Panc1 (cell line): ENCODE results near the gene RSAD2. TPM values are rescaled to one million over a fixed set of nuclear protein-coding genes. Genes with fewer than 3 reads are reported as not detected.

Source experiments
- ATAC-seq: fragments of 200-7000 bp; cut with Tn5 transposase; 2 replicates; pipeline ENCODE4 v1.9.1; 2020; ENCODE audit warnings: mild to moderate bottlenecking, moderate library complexity
- BruUV-seq: library from RNA; stranded (reverse); fragments of 400-500 nt; replicated peaks from 2 replicates; lab custom pipeline; 2021; lab: Mats Ljungman, UMichigan
- CTCF ChIA-PET: fragments of 300-600 bp; sonication (Branson Sonifier 250); formaldehyde crosslinking; loops from one replicate; lab custom pipeline; 2022; ENCODE audit warnings: antibody characterized with exemption; lab: Charles Lee
- POLR2A ChIA-PET: fragments of 300-600 bp; sonication (Branson Sonifier 250); formaldehyde crosslinking; loops from one replicate; lab custom pipeline; 2022; ENCODE audit warnings: antibody characterized with exemption; lab: Charles Lee
- DNase-seq: peaks from one replicate; pipeline ENCODE4 v3.0.0-alpha.2; 2010; ENCODE audit warnings: low read depth, low spot score
- H3K27ac ChIP-seq: 2 replicates; pipeline ENCODE4 v1.5.1; 2011; ENCODE audit warnings: mild to moderate bottlenecking, low read length, inconsistent platforms
- H3K27me3 ChIP-seq: fragments of 200-500 bp; sonication (Bioruptor generic); 2 replicates; pipeline ENCODE4 v1.6.0; 2014; ENCODE audit warnings: low read length, inconsistent platforms; ENCODE audit not compliant: control insufficient read depth, insufficient read depth
- H3K36me3 ChIP-seq: fragments of 200-500 bp; sonication (Bioruptor generic); 2 replicates; pipeline ENCODE4 v1.5.1; 2014; ENCODE audit warnings: inconsistent platforms, mild to moderate bottlenecking, low read length, moderate library complexity; ENCODE audit not compliant: control insufficient read depth, insufficient read depth
- H3K4me1 ChIP-seq: 2 replicates; pipeline ENCODE4 v1.5.1; 2011; ENCODE audit warnings: inconsistent platforms, mild to moderate bottlenecking, low read length, moderate library complexity; ENCODE audit not compliant: control insufficient read depth, insufficient read depth
- H3K4me3 ChIP-seq, 2 experiments: 2 replicates each; pipeline ENCODE4 v1.5.1; 2011 to 2012; ENCODE audit warnings: low read depth in 2 of 2, low read length in 2 of 2, mild to moderate bottlenecking in 2 of 2, inconsistent platforms in 1 of 2, moderate library complexity in 1 of 2
- H3K9me3 ChIP-seq: fragments of 200-500 bp; sonication (Bioruptor generic); 2 replicates; pipeline ENCODE4 v1.5.1; 2014; ENCODE audit warnings: low read depth, mild to moderate bottlenecking, inconsistent platforms, low read length, moderate library complexity; ENCODE audit not compliant: control insufficient read depth, insufficient read depth
- CTCF ChIP-seq: fragments of 450-650 bp; IDR thresholded peaks from 2 replicates; pipeline ENCODE4 v1.5.1; 2017; ENCODE audit warnings: mild to moderate bottlenecking
- POLR2AphosphoS5 ChIP-seq: IDR thresholded peaks from 2 replicates; pipeline ENCODE4 v1.6.1; 2012; ENCODE audit warnings: mild to moderate bottlenecking, low read depth, low read length, moderate library complexity
- REST ChIP-seq, 2 experiments: IDR thresholded peaks; 2 replicates each; pipeline ENCODE4 v1.6.1; 2011 to 2012; ENCODE audit warnings: low read depth in 2 of 2, control low read depth in 1 of 2, low read length in 1 of 2, mild to moderate bottlenecking in 1 of 2, moderate library complexity in 1 of 2; ENCODE audit not compliant: insufficient read depth in 1 of 2
- SIN3A ChIP-seq: IDR thresholded peaks from 2 replicates; pipeline ENCODE4 v1.6.1; 2012; ENCODE audit warnings: low read depth, mild to moderate bottlenecking, low read length, moderate library complexity, borderline replicate concordance; ENCODE audit not compliant: insufficient read depth
- TCF7L2 ChIP-seq: IDR thresholded peaks from 2 replicates; pipeline ENCODE4 v1.6.1; 2011; ENCODE audit warnings: mild to moderate bottlenecking, low read depth, low read length, inconsistent platforms
- in situ Hi-C: cut with HindIII; loops from 2 replicates; pipeline ENCODE4 v1.10.0; 2016; ENCODE audit warnings: low sequenced_read_pairs, low pct_unique_long_range_greater_than_20kb
- intact Hi-C: fragments of 100-400 bp; cut with micrococcal nuclease; formaldehyde crosslinking; loops from one replicate; pipeline ENCODE4 v1.10.0; 2022; ENCODE audit not compliant: unreplicated experiment
- total RNA-seq: library from RNA; stranded (reverse); gene quantifications from one replicate; pipeline ENCODE4 v1.2.1, GENCODE V29; 2021; ENCODE audit not compliant: unreplicated experiment

Gene RSAD2
- total RNA-seq, 1 experiment from 2014 or later = 0.44 TPM

GRCh38 chr2:6939071-6939470 is 61.5 kb downstream of the RSAD2 start:
- ChIA-PET CTCF (interaction anchor here (0.7 kb wide), 1 partner anchor 68 kb away, joined by 3 read pairs; no protein-coding TSS in a partner anchor), POLR2A (interaction anchor here (0.5 kb wide), 1 partner anchor 26 kb away, joined by 3 read pairs; no protein-coding TSS in a partner anchor)
- Histone ChIP-seq H3K9me3 (no peaks in the 10 kb centered on the region), H3K36me3 (no peaks in the 10 kb centered on the region), H3K4me1 (no peaks in the 10 kb centered on the region), H3K27ac (no peak overlapping the region), H3K27me3 (no peaks in the 10 kb centered on the region), H3K4me3 (no peak overlapping the region)
- in situ Hi-C loops = no loop called here
- intact Hi-C loops = no loop called here
- BruUV-seq = no TSS peak
- DNase-seq (no peak), ATAC-seq (no peak)
- TF ChIP-seq SIN3A = no peak
- TF ChIP-seq TCF7L2 = no peak
- no peak for TF ChIP-seq POLR2AphosphoS5
- TF ChIP-seq REST (IDR thresholded peaks at IDR 0.05; ENCODE audit: insufficient read depth in 1 of 2, low read depth in 2 of 2, low read length in 1 of 2) = no peak
- TF ChIP-seq CTCF = no peak

- TF ChIP-seq CTCF = no peak
- TF ChIP-seq TCF7L2 = no peak
- no peak for TF ChIP-seq POLR2AphosphoS5
- no peak for TF ChIP-seq SIN3A
- TF ChIP-seq REST (IDR thresholded peaks at IDR 0.05; ENCODE audit: insufficient read depth in 1 of 2, low read depth in 2 of 2, low read length in 1 of 2) = no peak
- BruUV-seq = no TSS peak
- Histone ChIP-seq H3K9me3 (no peaks in the 10 kb centered on the region), H3K36me3 (no peaks in the 10 kb centered on the region), H3K27ac (no peak overlapping the region), H3K27me3 (no peaks in the 10 kb centered on the region), H3K4me1 (no peaks in the 10 kb centered on the region), H3K4me3 (no peak overlapping the region)
- intact Hi-C loops = no loop called here
- CTCF ChIA-PET = no interaction called here
- ATAC-seq (no peak), DNase-seq (no peak)
- in situ Hi-C loops = no loop called here
- POLR2A ChIA-PET = no interaction called here
Observed at GRCh38 chr2:6940820-6941219, 63.2 kb downstream of the RSAD2 start.
